Heart left ventricle (tissue), 16 donors: ENCODE data around the gene ZNF844. TPM values are rescaled to one million over a fixed set of nuclear protein-coding genes. Genes with fewer than 3 reads are reported as not detected.
"Not testable (repeated sequence)": the region's sequence is repeated elsewhere in the genome, so short reads cannot be mapped to it uniquely, and the experiment has no call there.

Experiments
- ATAC-seq, 4 donors: fragments of 200-7000 bp; cut with Tn5 transposase; one replicate each; pipeline ENCODE4 v1.9.1; 2020 to 2022; ENCODE audit warnings: moderate library complexity in 4 of 4, mild to moderate bottlenecking in 3 of 4, moderate number of reproducible peaks in 1 of 4
- DNase-seq, 5 donors: peaks; one replicate each; pipeline ENCODE4 v3.0.0-alpha.2; 2020
- H3K27ac ChIP-seq, 12 donors: fragments of 200-600 bp; sonication (generic) in 4 of 12; one replicate each; pipeline versions ENCODE4 v1.5.0 to v1.8.0; 2016 to 2022; ENCODE audit warnings: mild to moderate bottlenecking in 2 of 12
- H3K27me3 ChIP-seq, 9 donors: fragments of 200-600 bp; sonication (generic) in 2 of 9; one replicate each; pipeline versions ENCODE4 v1.5.1 to v1.8.0; 2016 to 2022; ENCODE audit warnings: mild to moderate bottlenecking in 3 of 9
- H3K36me3 ChIP-seq, 9 donors: fragments of 200-600 bp; sonication (generic) in 2 of 9; one replicate each; pipeline versions ENCODE4 v1.5.0 to v1.8.0; 2018 to 2022; ENCODE audit warnings: mild to moderate bottlenecking in 2 of 9
- H3K4me1 ChIP-seq, 12 donors: fragments of 200-600 bp; sonication (generic) in 4 of 12; one replicate each; pipeline versions ENCODE4 v1.5.0 to v1.8.0; 2016 to 2022; ENCODE audit warnings: mild to moderate bottlenecking in 3 of 12
- H3K4me3 ChIP-seq, 12 donors: fragments of 200-600 bp; sonication (generic) in 4 of 12; one replicate each; pipeline versions ENCODE4 v1.5.0 to v1.8.0; 2017 to 2022; ENCODE audit warnings: mild to moderate bottlenecking in 9 of 12, moderate library complexity in 4 of 12
- H3K9me3 ChIP-seq, 12 donors: fragments of 200-600 bp; sonication (generic) in 4 of 12; one replicate each; pipeline versions ENCODE4 v1.5.0 to v1.8.0; 2016 to 2022; ENCODE audit warnings: mild to moderate bottlenecking in 1 of 12
- POLR2A ChIP-seq, 2 donors: fragments of 450-650 bp; IDR thresholded peaks; one replicate each; pipeline ENCODE4 v1.6.1; 2017; ENCODE audit warnings: antibody characterized with exemption in 2 of 2, mild to moderate bottlenecking in 2 of 2, moderate library complexity in 2 of 2
- WGBS, 4 donors: extraction: QIAGEN DNeasy Blood & Tissue Kit in 2 of 4; methylation state at CpG; one replicate each; pipeline versions ENCODE4 v1.1.5 to v1.1.7; 2013 to 2018; 5-methylcytosine and 5-hydroxymethylcytosine counted together
- intact Hi-C, 10 donors: fragments of 100-400 bp; cut with DNase I; formaldehyde crosslinking; loops; one replicate each; pipeline versions ENCODE4 v1.11.1 to v1.14.2; 2022
- polyA plus RNA-seq, 2 donors: library from polyadenylated mRNA; stranded (reverse); fragments of 200-250 nt; gene quantifications; one replicate each; pipeline ENCODE4 v1.2.3, GENCODE V29; 2013
- total RNA-seq, 9 donors: library from RNA; depleted of rRNA in 2 of 9; stranded (reverse); fragments of >200 nt in 2 of 9; fragmentation: NEBNext Ultra II Directional in 3 of 9; extraction: Animal tissue kit (Norgen Biotek cat#: 25700) in 3 of 9; gene quantifications; one replicate each; pipeline versions ENCODE4 v1.1.0 to v1.2.4, GENCODE V29; 2016 to 2023
- TF ChIP-seq, protein P1 (sequence below), 12 donors: fragments of 200-600 bp; sonication (generic) in 4 of 12; IDR thresholded peaks; one replicate each; pipeline versions ENCODE4 v1.5.0 to v1.8.0; 2018 to 2022; ENCODE audit warnings: antibody characterized with exemption in 12 of 12, mild to moderate bottlenecking in 5 of 12
- donor health status: ischemic (EF 13 %, LVEDD 7.1; RV severe dilation, severe dysfunction).
- donor health status: healthy with polysubstance abuse.
- donor health status: DM: no; HTN: yes; CAD: no.
- donor health status: DM: no; HTN: no; CAD: no.
- donor health status: ischemic (EF 25% LVEDD 6.9; RV normal size, moderate dysfunction).
- donor health status: ischemic (EF 25% LVEDD 5.7; RV mildly dilated, moderate dysfunction).
- donor health status: healthy.
- donor health status: DM: yes; HTN: yes; CAD: no.
- donor health status: ischemic (EF 35%, LVEDD 5.7; RV mildly dilated, moderate dysfunction).
- donor health status: nonischemic (EF 11% LVEDD 7.7; RV severe dilation, severe dysfunction).
- donor health status: DM: yes; HTN: yes; CAD: no.
- donor health status: PGD.
- donor health status: ischemic (EF 29% LVEDD 5.4; RV normal size, mild dysfunction).
- donor health status: nonischemic (EF 23%, LVEDD 6.1; RV moderate dilation, normal function).

The ZNF844 gene
- total and polyA plus RNA-seq, 11 donors = 3.6 to 24.3 (median 12.2) TPM

DNA sequence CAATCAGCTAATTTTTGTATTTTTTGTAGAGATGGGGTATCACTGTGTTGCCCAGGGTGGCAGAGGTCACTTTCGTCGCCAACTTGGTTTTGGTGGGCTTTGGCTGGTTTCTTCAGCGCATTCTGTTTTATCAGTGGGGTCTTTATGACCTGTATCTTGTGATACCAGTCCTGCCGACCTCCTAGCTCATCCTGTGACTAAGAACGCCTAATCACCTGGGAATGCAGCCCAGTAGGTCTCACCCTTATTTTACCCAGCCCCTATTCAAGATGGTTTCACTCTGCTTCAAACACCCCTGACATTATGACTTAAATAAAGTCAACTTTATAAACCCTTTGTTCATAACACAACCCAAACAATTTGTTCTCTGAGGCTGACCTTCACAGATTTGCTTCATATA lies 8.7 kb upstream of the ZNF844 start:
- ATAC-seq (no peak), DNase-seq (no peak)
- no peaks in the 10 kb centered on the region for H3K36me3 ChIP-seq
- peaks cover 0 to 25% (median 3%) of the 10 kb centered on the region in 12 donors for H3K4me1 ChIP-seq
- H3K4me3 ChIP-seq = no peak overlapping the region
- H3K27ac ChIP-seq = no peak overlapping the region
- no peaks in the 10 kb centered on the region for H3K9me3 ChIP-seq
- intact Hi-C loops = loop anchor here in 4 of 10 donors (5.0 to 10.0 kb wide), 4 partner anchors 87 to 261 kb away; partner anchors contain the start of genes ZNF20 (in 1 of the 4) and ZNF491 (in 1 of the 4)
- WGBS, 4 donors = 76 to 83% (median 81%) methylated on average over 5 of the region's 5 CpGs
- TF ChIP-seq POLR2A (IDR thresholded peaks at IDR 0.05) = no peak
- TF ChIP-seq, protein P1, sequence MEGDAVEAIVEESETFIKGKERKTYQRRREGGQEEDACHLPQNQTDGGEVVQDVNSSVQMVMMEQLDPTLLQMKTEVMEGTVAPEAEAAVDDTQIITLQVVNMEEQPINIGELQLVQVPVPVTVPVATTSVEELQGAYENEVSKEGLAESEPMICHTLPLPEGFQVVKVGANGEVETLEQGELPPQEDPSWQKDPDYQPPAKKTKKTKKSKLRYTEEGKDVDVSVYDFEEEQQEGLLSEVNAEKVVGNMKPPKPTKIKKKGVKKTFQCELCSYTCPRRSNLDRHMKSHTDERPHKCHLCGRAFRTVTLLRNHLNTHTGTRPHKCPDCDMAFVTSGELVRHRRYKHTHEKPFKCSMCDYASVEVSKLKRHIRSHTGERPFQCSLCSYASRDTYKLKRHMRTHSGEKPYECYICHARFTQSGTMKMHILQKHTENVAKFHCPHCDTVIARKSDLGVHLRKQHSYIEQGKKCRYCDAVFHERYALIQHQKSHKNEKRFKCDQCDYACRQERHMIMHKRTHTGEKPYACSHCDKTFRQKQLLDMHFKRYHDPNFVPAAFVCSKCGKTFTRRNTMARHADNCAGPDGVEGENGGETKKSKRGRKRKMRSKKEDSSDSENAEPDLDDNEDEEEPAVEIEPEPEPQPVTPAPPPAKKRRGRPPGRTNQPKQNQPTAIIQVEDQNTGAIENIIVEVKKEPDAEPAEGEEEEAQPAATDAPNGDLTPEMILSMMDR (IDR thresholded peaks at IDR 0.05) = no peak
- H3K27me3 ChIP-seq = no peaks in the 10 kb centered on the region

DNA sequence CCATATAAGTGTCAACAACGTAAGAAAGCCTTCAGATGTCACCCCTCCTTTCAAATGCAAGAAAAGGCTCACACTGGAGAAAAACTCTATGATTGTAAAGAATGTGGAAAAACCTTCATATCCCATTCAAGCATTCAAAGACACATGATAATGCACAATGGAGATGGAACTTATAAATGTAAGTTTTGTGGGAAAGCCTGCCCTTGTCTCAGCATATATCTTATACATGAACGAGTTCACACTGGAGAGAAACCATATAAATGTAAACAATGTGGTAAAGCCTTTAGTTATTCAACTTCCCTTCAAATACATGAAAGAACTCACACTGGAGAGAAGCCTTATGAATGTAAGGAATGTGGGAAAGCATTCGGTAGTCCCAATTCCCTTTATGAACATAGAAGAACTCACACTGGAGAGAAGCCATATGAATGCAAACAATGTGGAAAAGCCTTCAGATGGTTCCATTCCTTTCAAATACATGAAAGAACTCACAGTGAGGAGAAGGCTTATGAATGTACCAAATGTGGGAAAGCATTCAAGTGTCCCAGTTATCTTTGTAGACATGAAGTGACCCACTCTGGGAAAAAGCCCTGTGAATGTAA lies 11.1 kb downstream of the ZNF844 start:
- TF ChIP-seq, protein P1 (IDR thresholded peaks at IDR 0.05) = no peak
- no peak for TF ChIP-seq POLR2A (IDR thresholded peaks at IDR 0.05)
- WGBS, 4 donors = 83 to 90% (median 87%) methylated on average over 3 of the region's 3 CpGs
- ATAC-seq (no peak), DNase-seq (no peak)
- Histone ChIP-seq H3K9me3 (peaks cover 0 to 100% (median 93%) of the 10 kb centered on the region in 12 donors), H3K27ac (no peak overlapping the region), H3K4me3 (no peak overlapping the region), H3K27me3 (no peaks in the 10 kb centered on the region), H3K4me1 (no peaks in the 10 kb centered on the region), H3K36me3 (peaks cover 20 to 93% (median 57%) of the 10 kb centered on the region in 9 donors)
- intact Hi-C loops = no loop called here

DNA sequence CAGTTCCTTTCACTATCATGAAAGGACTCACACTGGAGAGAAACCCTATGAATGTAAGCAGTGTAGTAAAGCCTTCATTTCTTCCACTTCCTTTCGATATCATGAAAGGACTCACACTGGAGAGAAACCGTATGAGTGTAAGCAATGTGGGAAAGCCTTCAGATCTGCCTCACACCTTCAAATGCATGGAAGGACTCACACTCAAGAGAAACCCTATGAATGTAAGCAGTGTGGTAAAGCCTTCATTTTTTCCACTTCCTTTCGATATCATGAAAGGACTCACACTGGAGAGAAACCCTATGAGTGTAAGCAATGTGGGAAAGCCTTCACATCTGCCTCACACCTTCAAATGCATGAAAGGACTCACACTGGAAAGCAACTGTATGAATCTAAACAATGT lies 11.8 kb downstream of the ZNF844 start:
- H3K4me1 ChIP-seq, ATAC-seq, H3K27me3 ChIP-seq, DNase-seq, H3K4me3 ChIP-seq, H3K27ac ChIP-seq, intact Hi-C loops: not testable (repeated sequence)
- Histone ChIP-seq H3K36me3 (peaks cover 20 to 86% (median 57%) of the 10 kb centered on the region in 9 donors), H3K9me3 (peaks cover 0 to 100% (median 93%) of the 10 kb centered on the region in 12 donors)
- 95 to 99% (median 98%) methylated on average over 3 of the region's 3 CpGs for WGBS, 4 donors

DNA sequence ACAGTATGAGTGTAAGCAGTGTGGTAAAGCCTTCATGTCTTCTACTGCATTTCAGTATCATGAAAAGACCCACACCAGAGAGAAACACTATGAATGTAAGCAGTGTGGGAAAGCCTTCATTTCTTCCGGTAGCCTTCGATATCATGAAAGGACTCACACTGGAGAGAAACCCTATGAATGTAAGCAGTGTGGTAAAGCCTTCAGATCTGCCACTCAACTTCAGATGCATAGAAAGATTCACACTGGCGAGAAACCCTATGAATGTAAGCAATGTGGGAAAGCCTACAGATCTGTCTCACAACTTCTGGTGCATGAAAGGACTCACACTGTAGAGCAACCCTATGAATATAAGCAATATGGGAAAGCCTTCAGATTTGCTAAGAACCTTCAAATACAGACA lies 12.8 kb downstream of the ZNF844 start:
- H3K36me3 ChIP-seq = peaks cover 20 to 77% (median 54%) of the 10 kb centered on the region in 9 donors
- TF ChIP-seq POLR2A (IDR thresholded peaks at IDR 0.05) = no peak
- TF ChIP-seq, protein P1 (IDR thresholded peaks at IDR 0.05) = no peak
- ATAC-seq = no peak
- no peaks in the 10 kb centered on the region for H3K27me3 ChIP-seq
- no peak overlapping the region for H3K27ac ChIP-seq
- H3K4me1 ChIP-seq = no peaks in the 10 kb centered on the region
- no peak overlapping the region for H3K4me3 ChIP-seq
- DNase-seq = no peak
- peaks cover 0 to 100% (median 87%) of the 10 kb centered on the region in 12 donors for H3K9me3 ChIP-seq
- 78 to 100% (median 100%) methylated on average over 3 of the region's 3 CpGs for WGBS, 4 donors
- intact Hi-C loops = no loop called here

DNA sequence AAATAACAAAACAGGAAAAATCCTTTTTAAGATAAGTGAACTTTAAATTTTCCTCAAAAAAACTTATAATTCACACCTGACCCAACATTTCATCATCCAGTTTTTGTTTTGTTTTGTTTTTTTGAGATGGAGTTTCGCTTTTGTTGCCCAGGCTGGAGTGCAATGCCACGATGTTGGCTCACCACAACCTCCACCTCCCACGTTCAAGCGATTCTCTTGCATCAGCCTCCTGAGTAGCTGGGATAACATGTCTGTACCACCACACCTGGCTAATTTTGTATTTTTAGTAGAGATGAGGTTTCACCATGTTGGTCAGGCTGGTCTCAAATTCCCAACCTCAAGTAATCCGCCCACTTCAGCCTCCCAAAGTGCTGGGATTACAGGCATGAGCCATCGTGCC lies 18.8 kb downstream of the ZNF844 start:
- WGBS, 4 donors = 97 to 98% (median 97%) methylated on average over 6 of the region's 6 CpGs
- not testable (repeated sequence) for DNase-seq, ATAC-seq, H3K4me3 ChIP-seq, H3K4me1 ChIP-seq, H3K27me3 ChIP-seq, H3K27ac ChIP-seq
- Histone ChIP-seq H3K9me3 (peaks cover 0 to 60% (median 35%) of the 10 kb centered on the region in 12 donors), H3K36me3 (peaks cover 0 to 33% (median 8%) of the 10 kb centered on the region in 9 donors)
- intact Hi-C loops = loop anchor here in 1 of 10 donors (10.0 kb wide), 1 partner anchor 51 kb away; no protein-coding TSS in a partner anchor
